ENCODE data around the gene ADGRL2.

DNA sequence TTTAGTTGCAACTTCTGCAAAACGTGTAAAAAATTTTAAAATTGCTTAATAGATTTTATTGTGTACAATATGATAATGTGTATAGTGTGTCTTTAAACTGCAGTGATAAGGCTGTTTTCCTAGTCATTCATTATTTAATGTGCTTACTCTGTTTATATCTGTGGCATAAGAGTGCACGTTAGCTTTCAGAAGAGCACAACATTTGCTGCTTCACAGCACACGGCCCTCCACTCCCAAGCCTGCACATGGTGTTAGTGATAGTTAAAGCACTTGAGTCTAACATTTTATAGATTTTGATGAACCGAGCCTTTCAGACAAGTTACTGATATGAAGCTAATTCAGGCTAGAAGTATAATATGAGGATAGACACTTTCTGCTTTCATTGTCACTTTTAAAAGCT, 120.6 kb downstream of the ADGRL2 start:
- TF ChIP-seq, protein P1, sequence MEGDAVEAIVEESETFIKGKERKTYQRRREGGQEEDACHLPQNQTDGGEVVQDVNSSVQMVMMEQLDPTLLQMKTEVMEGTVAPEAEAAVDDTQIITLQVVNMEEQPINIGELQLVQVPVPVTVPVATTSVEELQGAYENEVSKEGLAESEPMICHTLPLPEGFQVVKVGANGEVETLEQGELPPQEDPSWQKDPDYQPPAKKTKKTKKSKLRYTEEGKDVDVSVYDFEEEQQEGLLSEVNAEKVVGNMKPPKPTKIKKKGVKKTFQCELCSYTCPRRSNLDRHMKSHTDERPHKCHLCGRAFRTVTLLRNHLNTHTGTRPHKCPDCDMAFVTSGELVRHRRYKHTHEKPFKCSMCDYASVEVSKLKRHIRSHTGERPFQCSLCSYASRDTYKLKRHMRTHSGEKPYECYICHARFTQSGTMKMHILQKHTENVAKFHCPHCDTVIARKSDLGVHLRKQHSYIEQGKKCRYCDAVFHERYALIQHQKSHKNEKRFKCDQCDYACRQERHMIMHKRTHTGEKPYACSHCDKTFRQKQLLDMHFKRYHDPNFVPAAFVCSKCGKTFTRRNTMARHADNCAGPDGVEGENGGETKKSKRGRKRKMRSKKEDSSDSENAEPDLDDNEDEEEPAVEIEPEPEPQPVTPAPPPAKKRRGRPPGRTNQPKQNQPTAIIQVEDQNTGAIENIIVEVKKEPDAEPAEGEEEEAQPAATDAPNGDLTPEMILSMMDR (IDR thresholded peaks at IDR 0.05 in 8 of 11, conservative IDR thresholded peaks at IDR 0.05 in 3 of 11): no peak
- no peak for TF ChIP-seq POLR2A (IDR thresholded peaks at IDR 0.05)
